Esophagus muscularis mucosa (tissue), 4 donors: ENCODE data around the gene TMEM143. TPM values are rescaled to one million over a fixed set of nuclear protein-coding genes. Genes with fewer than 3 reads are reported as not detected.

Source experiments
- DNase-seq: peaks from one replicate; pipeline ENCODE4 v3.0.0-alpha.2; 2017; ENCODE audit errors: extremely low spot score
- H3K27ac ChIP-seq, 4 donors: fragments of 200-600 bp; sonication (generic); replicated peaks in 1 of 4; 1 replicate in 3 of 4; 2 replicates in 1 of 4; pipeline ENCODE4 v1.5.1; 2016 to 2019; ENCODE audit warnings: mild to moderate bottlenecking in 1 of 4
- H3K27me3 ChIP-seq, 4 donors: fragments of 200-600 bp; sonication (generic); one replicate each; pipeline versions ENCODE4 v1.5.1 to v1.6.0; 2016 to 2019
- H3K36me3 ChIP-seq, 4 donors: fragments of 200-600 bp; sonication (generic); one replicate each; pipeline ENCODE4 v1.5.1; 2016 to 2019
- H3K4me1 ChIP-seq, 4 donors: fragments of 200-600 bp; sonication (generic); one replicate each; pipeline ENCODE4 v1.5.1; 2016 to 2019
- H3K4me3 ChIP-seq, 4 donors: fragments of 200-600 bp; sonication (generic); 1 replicate in 2 of 4; 2 replicates in 2 of 4; pipeline ENCODE4 v1.5.1; 2016 to 2019; ENCODE audit warnings: mild to moderate bottlenecking in 4 of 4, moderate library complexity in 1 of 4
- H3K9me3 ChIP-seq, 4 donors: fragments of 200-600 bp; sonication (generic); 1 replicate in 3 of 4; 2 replicates in 1 of 4; pipeline ENCODE4 v1.5.1; 2016 to 2019
- CTCF ChIP-seq, 3 experiments: fragments of 200-600 bp in 2 of 3; fragments of 450-650 bp in 1 of 3; sonication (generic) in 2 of 3; IDR thresholded peaks; one replicate each; pipeline ENCODE4 v1.5.1; 2017 to 2019; ENCODE audit warnings: antibody characterized with exemption in 3 of 3, mild to moderate bottlenecking in 2 of 3, moderate library complexity in 1 of 3
- EP300 ChIP-seq: sonication (generic); formaldehyde crosslinking; IDR thresholded peaks from one replicate; pipeline ENCODE4 v1.6.1; 2017; ENCODE audit warnings: antibody characterized with exemption
- POLR2A ChIP-seq: fragments of 450-650 bp; IDR thresholded peaks from one replicate; pipeline ENCODE4 v1.6.1; 2017; ENCODE audit warnings: antibody characterized with exemption, moderate library complexity, mild to moderate bottlenecking, low read depth
- POLR2AphosphoS5 ChIP-seq, 2 donors: sonication (generic); formaldehyde crosslinking; IDR thresholded peaks; one replicate each; pipeline ENCODE4 v1.6.1; 2017; ENCODE audit warnings: antibody characterized with exemption in 2 of 2
- WGBS: methylation state at CpG from one replicate; pipeline ENCODE4 v1.1.5; 2018; 5-methylcytosine and 5-hydroxymethylcytosine counted together
- intact Hi-C: fragments of 100-400 bp; cut with DNase I; formaldehyde crosslinking; loops from one replicate; pipeline ENCODE4 v1.15.1; 2023
- total RNA-seq, 4 donors: library from RNA; depleted of rRNA; stranded (reverse); fragments of >200 nt; gene quantifications; one replicate each; pipeline versions ENCODE4 v1.1.0 to v1.2.1, GENCODE V29; 2016

The TMEM143 gene
- total RNA-seq, 4 donors from 2014 or later = 4.8 to 8.3 (median 7.1) TPM

- 37% methylated on average over 6 of the region's 6 CpGs for WGBS
- intact Hi-C loops = no loop called here
- TF ChIP-seq CTCF (IDR thresholded peaks at IDR 0.05) (no peak), POLR2A (no peak), POLR2AphosphoS5 (IDR thresholded peaks at IDR 0.05) (no peak), EP300 (no peak)
- no peaks in the 10 kb centered on the region for H3K27me3 ChIP-seq
- no peaks in the 10 kb centered on the region for H3K9me3 ChIP-seq
- no peak for DNase-seq
- peaks cover 8 to 37% (median 24%) of the 10 kb centered on the region in 4 donors for H3K36me3 ChIP-seq
- H3K4me3 ChIP-seq = peak overlapping the region; percentile 51 to 58 (median 52)
- H3K4me1 ChIP-seq = peaks cover 37 to 59% (median 58%) of the 10 kb centered on the region in 4 donors
- peak overlapping the region; percentile 85 to 89 (median 88) for H3K27ac ChIP-seq
These were observed 31.4 kb downstream of the TMEM143 start for GRCh38 chr19:48332351-48332661.

GRCh38 chr19:48330012-48330681 is 33.6 kb downstream of the TMEM143 start:
- H3K27ac ChIP-seq = peak overlapping the region; percentile 72 to 80 (median 78)
- TF ChIP-seq POLR2AphosphoS5 (IDR thresholded peaks at IDR 0.05) (peak; percentile 35 to 48), EP300 (no peak)
- 43% methylated on average over 27 of the region's 41 CpGs for WGBS
- peak overlapping the region; percentile 41 to 56 (median 44) for H3K4me3 ChIP-seq
- H3K27me3 ChIP-seq = no peaks in the 10 kb centered on the region
- H3K4me1 ChIP-seq = peaks cover 54 to 78% (median 77%) of the 10 kb centered on the region in 4 donors
- H3K9me3 ChIP-seq = no peaks in the 10 kb centered on the region
- peaks cover 8 to 37% (median 25%) of the 10 kb centered on the region in 4 donors for H3K36me3 ChIP-seq
- intact Hi-C loops = no loop called here
- DNase-seq = no peak

GRCh38 chr19:48329167-48329891 is 34.4 kb downstream of the TMEM143 start:
- no peak overlapping the region for H3K4me3 ChIP-seq
- peak overlapping the region; percentile 72 to 80 (median 78) for H3K27ac ChIP-seq
- intact Hi-C loops = no loop called here
- peaks cover 60 to 87% (median 84%) of the 10 kb centered on the region in 4 donors for H3K4me1 ChIP-seq
- TF ChIP-seq POLR2AphosphoS5 (IDR thresholded peaks at IDR 0.05) (peak in 1 of 2 donors; percentile 36), POLR2A (no peak)
- WGBS = 59% methylated on average over 15 of the region's 15 CpGs
- no peak for DNase-seq
- peaks cover 8 to 37% (median 25%) of the 10 kb centered on the region in 4 donors for H3K36me3 ChIP-seq
- H3K27me3 ChIP-seq = no peaks in the 10 kb centered on the region
- no peaks in the 10 kb centered on the region for H3K9me3 ChIP-seq

GRCh38 chr19:48325265-48325910 is 38.4 kb downstream of the TMEM143 start, which contains the start of gene EMP3:
Gene EMP3, plus strand, starts transcription at chr19:48325552. Its CDS starts 1,293 bp downstream, at chr19:48326845.
- no peaks in the 10 kb centered on the region for H3K27me3 ChIP-seq
- H3K36me3 ChIP-seq = peaks cover 3 to 22% (median 14%) of the 10 kb centered on the region in 4 donors
- intact Hi-C loops = no loop called here
- H3K4me1 ChIP-seq = peaks cover 55 to 87% (median 82%) of the 10 kb centered on the region in 4 donors
- peak; percentile 37 for TF ChIP-seq POLR2A
- TF ChIP-seq POLR2AphosphoS5 (IDR thresholded peaks at IDR 0.05) = peak; percentile 80 to 92
- no peak for TF ChIP-seq EP300
- TF ChIP-seq CTCF (IDR thresholded peaks at IDR 0.05) = no peak
- 8% methylated on average over 21 of the region's 22 CpGs for WGBS
- peak within 1 kb of the TSS; percentile 58 to 67 (median 61) for H3K4me3 ChIP-seq
- H3K27ac ChIP-seq = peak within 1 kb of the TSS; percentile 90 to 92 (median 91)
- no peaks in the 10 kb centered on the region for H3K9me3 ChIP-seq
- no peak for DNase-seq

- peak; percentile 95 to 96 for TF ChIP-seq POLR2AphosphoS5 (IDR thresholded peaks at IDR 0.05)
- TF ChIP-seq EP300 = no peak
- peak; percentile 25 for TF ChIP-seq POLR2A
- TF ChIP-seq CTCF (IDR thresholded peaks at IDR 0.05) = peak in 2 of 3 experiments; percentile 22 to 31
- no peaks in the 10 kb centered on the region for H3K36me3 ChIP-seq
- 9% methylated on average over 8 of the region's 63 CpGs for WGBS
- H3K27ac ChIP-seq = peak overlapping the region; percentile 89 to 99 (median 94)
- no peaks in the 10 kb centered on the region for H3K9me3 ChIP-seq
- H3K4me1 ChIP-seq = peaks cover 41 to 60% (median 56%) of the 10 kb centered on the region in 4 donors
- no peaks in the 10 kb centered on the region for H3K27me3 ChIP-seq
- DNase-seq = peak; percentile 100
- H3K4me3 ChIP-seq = peak overlapping the region; percentile 54 to 63 (median 59)
- intact Hi-C loops = no loop called here
These were observed 41.8 kb downstream of the TMEM143 start for GRCh38 chr19:48321622-48322591.
